Stimulated activated CD8-positive, alpha-beta memory T cell treated with anti-CD3 and anti-CD28 coated beads, Interleukin-4, amount 100 ng/mL, for 24 hours (primary cell): ENCODE data around the gene HMGCR.

Source experiments
- DNase-seq: peaks from one replicate; pipeline ENCODE4 v3.0.0-alpha.2; 2020; ENCODE audit warnings: low read depth

Gene HMGCR

GRCh38 chr5:75340714-75341478 lies 3.9 kb downstream of the HMGCR start:
- DNase-seq = no peak

- DNase-seq = no peak
Measured at GRCh38 chr5:75341934-75342333, 4.9 kb downstream of the HMGCR start.

GRCh38 chr5:75342836-75343235 lies 5.8 kb downstream of the HMGCR start:
- no peak for DNase-seq

GRCh38 chr5:75348241-75348640 lies 11.2 kb downstream of the HMGCR start:
- DNase-seq = no peak

GRCh38 chr5:75349663-75350062 lies 12.6 kb downstream of the HMGCR start:
- no peak for DNase-seq

GRCh38 chr5:75351139-75351926 lies 14.3 kb downstream of the HMGCR start:
- no peak for DNase-seq

- no peak for DNase-seq
Measured at GRCh38 chr5:75355236-75355635, 18.2 kb downstream of the HMGCR start.

GRCh38 chr5:75356719-75357118 lies 19.7 kb downstream of the HMGCR start:
- DNase-seq = no peak

- DNase-seq = no peak
Measured at GRCh38 chr5:75358117-75358516, 21.1 kb downstream of the HMGCR start.

- DNase-seq = no peak
Measured at GRCh38 chr5:75361310-75361709, 24.3 kb downstream of the HMGCR start.

- DNase-seq = no peak
Measured at GRCh38 chr5:75362474-75362975, 25.5 kb downstream of the HMGCR start.

- DNase-seq = no peak
Measured at GRCh38 chr5:75363111-75363510, 26.1 kb downstream of the HMGCR start.

- DNase-seq = no peak
Measured at GRCh38 chr5:75363726-75364495, 26.9 kb downstream of the HMGCR start.

GRCh38 chr5:75364571-75365280 lies 27.7 kb downstream of the HMGCR start:
- DNase-seq = no peak

- no peak for DNase-seq
Measured at GRCh38 chr5:75365740-75366139, 28.7 kb downstream of the HMGCR start.

- no peak for DNase-seq
Measured at GRCh38 chr5:75366787-75367186, 29.8 kb downstream of the HMGCR start.

GRCh38 chr5:75367401-75367800 lies 30.4 kb downstream of the HMGCR start:
- DNase-seq = no peak

- no peak for DNase-seq
Measured at GRCh38 chr5:75368391-75368790, 31.4 kb downstream of the HMGCR start.

- DNase-seq = no peak
Measured at GRCh38 chr5:75373862-75374261, 36.8 kb downstream of the HMGCR start.

- no peak for DNase-seq
Measured at GRCh38 chr5:75374394-75374814, 37.4 kb downstream of the HMGCR start.

GRCh38 chr5:75375414-75375813 lies 38.4 kb downstream of the HMGCR start:
- no peak for DNase-seq

- DNase-seq = no peak
Measured at GRCh38 chr5:75380099-75380498, 43.1 kb downstream of the HMGCR start.
